IMR-90 (cell line): Measurements from ENCODE around the gene PLEKHB1. TPM values are rescaled to one million over a fixed set of nuclear protein-coding genes. Genes with fewer than 3 reads are reported as not detected.

Experiments used
- ATAC-seq: fragments of 200-7000 bp; cut with Tn5 transposase; 2 replicates; pipeline ENCODE4 v1.9.1; 2020; ENCODE audit warnings: low read depth, mild to moderate bottlenecking, moderate library complexity
- BruUV-seq: library from RNA; stranded (reverse); fragments of 400-500 nt; replicated peaks from 2 replicates; lab custom pipeline; 2021; lab: Mats Ljungman, UMichigan
- CTCF ChIA-PET: fragments of 300-600 bp; formaldehyde crosslinking; extraction: SDS; loops from one replicate; lab custom pipeline; 2021; ENCODE audit warnings: antibody characterized with exemption; lab: Yijun Ruan, JAX
- POLR2A ChIA-PET: fragments of 300-600 bp; sonication (Branson Sonifier 250); formaldehyde crosslinking; loops from one replicate; lab custom pipeline; 2022; ENCODE audit warnings: antibody characterized with exemption; ENCODE audit not compliant: unreplicated experiment; lab: Charles Lee
- DNase-seq: peaks from one replicate; pipeline ENCODE4 v3.0.0; 2013
- H2AFZ ChIP-seq: replicated peaks from 2 replicates; pipeline ENCODE3; 2013; ENCODE audit warnings: low read length, mild to moderate bottlenecking; ENCODE audit not compliant: poor library complexity
- H2AK5ac ChIP-seq: 2 replicates; pipeline ENCODE4 v1.6.1; 2013; ENCODE audit warnings: low read depth, low read length, inconsistent platforms
- H2AK9ac ChIP-seq: replicated peaks from 2 replicates; pipeline ENCODE3; 2013; ENCODE audit warnings: mild to moderate bottlenecking, low read depth, low read length, moderate library complexity; ENCODE audit not compliant: poor library complexity
- H2BK120ac ChIP-seq: 2 replicates; pipeline ENCODE4 v1.6.1; 2013; ENCODE audit warnings: low read depth, low read length, inconsistent platforms
- H2BK15ac ChIP-seq: 3 replicates; pipeline ENCODE4 v1.6.1; 2013; ENCODE audit warnings: low read depth, low read length, inconsistent platforms
- H2BK20ac ChIP-seq: 2 replicates; pipeline ENCODE4 v1.6.1; 2013; ENCODE audit warnings: low read depth, mild to moderate bottlenecking, inconsistent platforms, low read length, moderate library complexity
- H2BK5ac ChIP-seq: 2 replicates; pipeline ENCODE4 v1.6.1; 2013; ENCODE audit warnings: mild to moderate bottlenecking, low read depth, low read length, inconsistent platforms; ENCODE audit not compliant: poor library complexity, severe bottlenecking
- H3K14ac ChIP-seq: replicated peaks from 2 replicates; pipeline ENCODE4 v1.6.1; 2013; ENCODE audit warnings: low read depth, low read length, inconsistent platforms
- H3K18ac ChIP-seq: 2 replicates; pipeline ENCODE4 v1.6.1; 2013; ENCODE audit warnings: low read depth, low read length, control low read depth
- H3K23ac ChIP-seq: 2 replicates; pipeline ENCODE4 v1.6.1; 2013; ENCODE audit warnings: low read depth, low read length, inconsistent platforms
- H3K27ac ChIP-seq: 2 replicates; pipeline ENCODE4 v1.5.1; 2013; ENCODE audit warnings: mild to moderate bottlenecking, control low read depth, low read length; ENCODE audit not compliant: insufficient read depth
- H3K27me3 ChIP-seq: 2 replicates; pipeline ENCODE4 v1.6.1; 2013; ENCODE audit warnings: low read length; ENCODE audit not compliant: control insufficient read depth, insufficient read depth
- H3K36me3 ChIP-seq: 2 replicates; pipeline ENCODE4 v1.6.1; 2013; ENCODE audit warnings: low read length, mixed read lengths; ENCODE audit not compliant: control insufficient read depth, insufficient read depth
- H3K4ac ChIP-seq: 2 replicates; pipeline ENCODE4 v1.6.1; 2013; ENCODE audit warnings: low read depth, low read length, inconsistent platforms
- H3K4me1 ChIP-seq: 2 replicates; pipeline ENCODE4 v1.6.1; 2013; ENCODE audit warnings: low read length, mixed read lengths; ENCODE audit not compliant: control insufficient read depth, insufficient read depth
- H3K4me2 ChIP-seq: 2 replicates; pipeline ENCODE4 v1.6.1; 2013; ENCODE audit warnings: low read depth, mild to moderate bottlenecking, control low read depth, low read length, moderate library complexity
- H3K4me3 ChIP-seq: 2 replicates; pipeline ENCODE4 v1.5.1; 2013; ENCODE audit warnings: low read depth, mild to moderate bottlenecking, control low read depth, low read length, moderate library complexity; ENCODE audit not compliant: insufficient read depth
- H3K56ac ChIP-seq: 2 replicates; pipeline ENCODE4 v1.6.1; 2013; ENCODE audit warnings: low read length, inconsistent platforms; ENCODE audit not compliant: insufficient read depth; ENCODE audit errors: extremely low read depth
- H3K79me1 ChIP-seq, 2 experiments: 2 replicates each; pipeline ENCODE4 v1.6.1; 2013; ENCODE audit warnings: low read length in 2 of 2, inconsistent platforms in 1 of 2, low read depth in 1 of 2
- H3K9ac ChIP-seq: 2 replicates; pipeline ENCODE4 v1.6.1; 2013; ENCODE audit warnings: low read depth, low read length, control low read depth
- H3K9me1 ChIP-seq: 2 replicates; pipeline ENCODE4 v1.6.1; 2013; ENCODE audit warnings: low read length, inconsistent platforms; ENCODE audit not compliant: insufficient read depth
- H3K9me3 ChIP-seq: 2 replicates; pipeline ENCODE4 v1.6.1; 2013; ENCODE audit warnings: low read length; ENCODE audit not compliant: control insufficient read depth, insufficient read depth
- H4K20me1 ChIP-seq: 2 replicates; pipeline ENCODE4 v1.6.1; 2013; ENCODE audit warnings: low read length, inconsistent platforms; ENCODE audit not compliant: insufficient read depth
- H4K5ac ChIP-seq: 2 replicates; pipeline ENCODE4 v1.6.1; 2013; ENCODE audit warnings: mild to moderate bottlenecking, low read depth, low read length, control low read depth
- H4K8ac ChIP-seq, 2 experiments: 2 replicates each; pipeline ENCODE4 v1.6.1; 2013; ENCODE audit warnings: low read depth in 2 of 2, low read length in 2 of 2, control low read depth in 1 of 2, inconsistent platforms in 1 of 2
- H4K91ac ChIP-seq: 2 replicates; pipeline ENCODE4 v1.6.1; 2013; ENCODE audit warnings: low read depth, low read length, inconsistent platforms; ENCODE audit not compliant: insufficient read depth
- CHD1 ChIP-seq: IDR thresholded peaks from 2 replicates; pipeline ENCODE4 v1.6.1; 2012; ENCODE audit warnings: low read depth, low read length, improper control_type of control experiment
- CTCF ChIP-seq: conservative IDR thresholded peaks from 2 replicates; pipeline ENCODE4 v1.5.1; 2012; ENCODE audit warnings: mild to moderate bottlenecking, low read depth, low read length, improper control_type of control experiment
- ELK1 ChIP-seq: fragments of 150-350 bp; IDR thresholded peaks from 2 replicates; pipeline ENCODE4 v1.6.1; 2016; ENCODE audit warnings: low read depth, mild to moderate bottlenecking, low read length, moderate library complexity, borderline replicate concordance
- FOS ChIP-seq: fragments of 150-350 bp; IDR thresholded peaks from 2 replicates; pipeline ENCODE4 v1.6.1; 2016; ENCODE audit warnings: low read depth, low read length
- MAFK ChIP-seq: IDR thresholded peaks from 2 replicates; pipeline ENCODE4 v1.6.1; 2012; ENCODE audit warnings: low read depth, low read length, improper control_type of control experiment
- MAZ ChIP-seq: IDR thresholded peaks from 2 replicates; pipeline ENCODE4 v1.6.1; 2012; ENCODE audit warnings: low read depth, mild to moderate bottlenecking, low read length, improper control_type of control experiment, moderate library complexity, borderline replicate concordance
- RAD21 ChIP-seq: IDR thresholded peaks from 2 replicates; pipeline ENCODE4 v1.6.1; 2012; ENCODE audit warnings: low read length, improper control_type of control experiment
- SMC3 ChIP-seq: fragments of 150-350 bp; IDR thresholded peaks from 2 replicates; pipeline ENCODE4 v1.6.1; 2016; ENCODE audit warnings: low read depth, mild to moderate bottlenecking, antibody characterized with exemption, low read length, moderate library complexity
- USF2 ChIP-seq: fragments of 150-350 bp; IDR thresholded peaks from 2 replicates; pipeline ENCODE4 v1.6.1; 2017; ENCODE audit warnings: mild to moderate bottlenecking, antibody characterized with exemption, low read length, low read depth
- WGBS, 2 experiments: methylation state at CpG; one replicate each; pipeline versions ENCODE4 v1.1.5 to v1.1.7; 2013; ENCODE audit warnings: missing lambda C conversion rate in 2 of 2; ENCODE audit not compliant: insufficient read length in 1 of 2; ENCODE audit errors: extremely low coverage in 2 of 2; 5-methylcytosine and 5-hydroxymethylcytosine counted together
- dilution Hi-C: fragments of 300-500 bp; cut with HindIII; formaldehyde crosslinking; loops from one replicate; pipeline ENCODE4 v1.14.3; 2018; ENCODE audit warnings: low sequenced_read_pairs; ENCODE audit not compliant: unreplicated experiment
- in situ Hi-C: fragments of 300-500 bp; cut with MboI; formaldehyde crosslinking; loops from 3 replicates; pipeline ENCODE4 v1.14.3; 2019; ENCODE audit warnings: low sequenced_read_pairs, inconsistent platforms, mixed read lengths
- intact Hi-C: fragments of 100-400 bp; cut with micrococcal nuclease; formaldehyde crosslinking; loops from 2 replicates; pipeline ENCODE4 v1.10.0; 2022
- polyA plus RNA-seq, 3 experiments: library from polyadenylated mRNA; depleted of rRNA; stranded (reverse); fragments of >200 nt; gene quantifications; 2 replicates each; pipeline ENCODE4 v1.2.3, GENCODE V29; 2012; ENCODE audit warnings: low replicate concordance in 1 of 3
- total RNA-seq: library from RNA; depleted of rRNA; stranded (reverse); fragments of >200 nt; gene quantifications from 2 replicates; pipeline ENCODE4 v1.2.3, GENCODE V29; 2012

The PLEKHB1 gene
- total and polyA plus RNA-seq, 2 of the 4 experiments (the other 2 are of a cell fraction) = 0.36 to 0.86 TPM

GRCh38 chr11:73636249-73636648 lies 10.1 kb upstream of the PLEKHB1 start:
- in situ Hi-C loops = no loop called here
- WGBS, 2 experiments = 70% methylated on average over 2 of the region's 5 CpGs; no CpG with 5 or more reads in 1 of the 2 experiments
- CTCF ChIA-PET = interaction anchor here (1.5 to 2.3 kb wide), 2 partner anchors 10 to 25 kb away, joined by 4 to 9 read pairs; no protein-coding TSS in a partner anchor
- no peak overlapping the region for H2BK120ac ChIP-seq
- ATAC-seq = no peak
- H3K9me3 ChIP-seq = no peaks in the 10 kb centered on the region
- intact Hi-C loops = no loop called here
- H3K4me3 ChIP-seq = no peak overlapping the region
- H3K23ac ChIP-seq = no peak overlapping the region
- no peak overlapping the region for H3K4ac ChIP-seq
- no peak overlapping the region for H4K8ac ChIP-seq
- H3K79me1 ChIP-seq = no peaks in the 10 kb centered on the region
- H2BK5ac ChIP-seq = no peak overlapping the region
- H3K4me2 ChIP-seq = no peak overlapping the region
- H3K27ac ChIP-seq = no peak overlapping the region
- no peak overlapping the region for H2BK15ac ChIP-seq
- no peaks in the 10 kb centered on the region for H4K20me1 ChIP-seq
- H3K56ac ChIP-seq = no peak overlapping the region
- no peak overlapping the region for H3K18ac ChIP-seq
- no TSS peak for BruUV-seq
- no peaks in the 10 kb centered on the region for H3K4me1 ChIP-seq
- H2AK5ac ChIP-seq = no peak overlapping the region
- peaks cover 15% of the 10 kb centered on the region for H3K27me3 ChIP-seq
- H2BK20ac ChIP-seq = no peak overlapping the region
- TF ChIP-seq USF2 = no peak
- no peak for TF ChIP-seq MAZ
- TF ChIP-seq CTCF = no peak
- TF ChIP-seq CHD1 = no peak
- TF ChIP-seq SMC3 = no peak
- TF ChIP-seq FOS = no peak
- TF ChIP-seq RAD21 = no peak
- no peak for TF ChIP-seq MAFK
- TF ChIP-seq ELK1 = no peak
- H3K9ac ChIP-seq = no peak overlapping the region
- H3K9me1 ChIP-seq = no peaks in the 10 kb centered on the region
- no peaks in the 10 kb centered on the region for H3K36me3 ChIP-seq
- POLR2A ChIA-PET = no interaction called here
- H3K14ac ChIP-seq = no peak overlapping the region
- H2AFZ ChIP-seq = no peak overlapping the region
- no peak for DNase-seq
- dilution Hi-C loops = no loop called here
- H2AK9ac ChIP-seq = no peak overlapping the region
- no peak overlapping the region for H4K5ac ChIP-seq
- no peak overlapping the region for H4K91ac ChIP-seq
